NCI-H1105 (cell line): ENCODE measurements around the gene TSSC4.
A peak's percentile ranks its signal among the peaks of the same experiment; 100 is the strongest.

Experiments
- DNase-seq: peaks from one replicate; lab custom pipeline; 2025; lab: John Stamatoyannopoulos, UW

TSSC4 gene

GRCh38 chr11:2417856-2418692, 17.5 kb downstream of the TSSC4 start:
- no peak for DNase-seq

GRCh38 chr11:2418693-2419360, 18.3 kb downstream of the TSSC4 start:
- no peak for DNase-seq

GRCh38 chr11:2419638-2420501, 19.3 kb downstream of the TSSC4 start:
- DNase-seq, result no peak

- DNase-seq, result peak; percentile 78
Observed at GRCh38 chr11:2420502-2421225, 20.1 kb downstream of the TSSC4 start.

- no peak for DNase-seq
Observed at GRCh38 chr11:2421226-2421994, 20.9 kb downstream of the TSSC4 start.

- no peak for DNase-seq
Observed at GRCh38 chr11:2421996-2422395, 21.4 kb downstream of the TSSC4 start.

- no peak for DNase-seq
Observed at GRCh38 chr11:2422461-2423156, 22.1 kb downstream of the TSSC4 start.

GRCh38 chr11:2423157-2424025, 22.8 kb downstream of the TSSC4 start:
- DNase-seq, result no peak

GRCh38 chr11:2424811-2425495, 24.4 kb downstream of the TSSC4 start:
- DNase-seq, result no peak

- no peak for DNase-seq
Observed at GRCh38 chr11:2425506-2425905, 25.0 kb downstream of the TSSC4 start.

GRCh38 chr11:2426221-2426620, 25.7 kb downstream of the TSSC4 start:
- DNase-seq, result no peak

GRCh38 chr11:2426826-2427521, 26.4 kb downstream of the TSSC4 start:
- no peak for DNase-seq

GRCh38 chr11:2427721-2428321, 27.3 kb downstream of the TSSC4 start:
- no peak for DNase-seq

GRCh38 chr11:2428322-2428795, 27.8 kb downstream of the TSSC4 start:
- peak; percentile 47 for DNase-seq

- DNase-seq, result no peak
Observed at GRCh38 chr11:2431395-2431794, 30.8 kb downstream of the TSSC4 start.

- DNase-seq, result no peak
Observed at GRCh38 chr11:2432171-2432621, 31.6 kb downstream of the TSSC4 start.

- DNase-seq, result no peak
Observed at GRCh38 chr11:2432628-2433071, 32.1 kb downstream of the TSSC4 start.
